ENCODE results near the gene HOXC11. TPM values are rescaled to one million over a fixed set of nuclear protein-coding genes. Genes with fewer than 3 reads are reported as not detected.

The HOXC11 gene
- total and polyA plus RNA-seq, 2 experiments from 2014 or later = not detected

DNA sequence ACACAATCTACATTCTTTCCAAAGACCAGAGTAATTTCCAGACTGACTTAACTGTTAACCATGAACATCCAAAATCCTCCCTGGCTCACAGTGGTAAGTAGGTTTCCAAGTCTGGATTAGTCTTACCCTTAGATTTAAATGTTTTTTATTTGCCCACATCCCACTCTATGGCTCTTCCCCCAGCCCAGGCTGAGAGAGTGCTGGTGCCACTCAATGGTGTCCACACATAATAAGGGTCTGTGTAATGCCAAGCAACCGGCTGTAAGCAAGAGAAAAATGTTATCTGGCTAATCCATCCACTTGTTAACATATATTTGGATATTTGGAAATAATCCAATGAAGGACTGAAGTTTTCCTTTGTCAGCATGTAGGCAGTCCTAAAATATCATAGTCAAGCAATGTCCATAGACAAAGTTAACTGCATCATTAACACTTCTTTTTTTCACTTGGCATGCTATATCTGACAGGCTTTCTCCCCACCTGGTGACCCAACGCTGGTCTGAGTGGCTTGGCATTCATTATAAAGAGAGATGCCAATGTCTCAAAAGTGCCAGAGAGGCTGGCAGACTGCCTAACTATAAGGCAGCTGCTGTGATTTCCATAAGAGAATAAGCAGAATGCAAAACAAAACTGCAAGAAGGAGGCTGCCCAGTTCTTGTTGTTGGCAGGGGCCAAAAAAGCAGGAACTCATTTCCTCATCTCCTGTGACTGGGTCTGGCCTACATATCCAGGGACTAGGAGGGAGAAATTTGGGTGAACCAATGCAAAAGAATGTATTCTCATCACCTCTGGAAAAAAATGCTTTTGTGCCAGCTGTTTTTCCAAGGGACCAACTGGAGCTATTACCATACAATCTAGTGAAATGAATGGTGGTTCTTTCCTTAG is 48.2 kb upstream of the HOXC11 start:
- DNase-seq (ENCODE audit: low spot score) (no peak), ATAC-seq (no peak)
- H3K27me3 ChIP-seq (ENCODE audit: insufficient read depth) = peaks cover 100% of the 10 kb centered on the region
- H2AFZ ChIP-seq = no peak overlapping the region
- no peak overlapping the region for H3K4me2 ChIP-seq
- Mint-ChIP-seq H3K36me3 (ENCODE audit: low read depth) (no peaks in the 10 kb centered on the region), H3K27ac (no peak overlapping the region), H3K4me3 (no peak overlapping the region), H3K27me3 (ENCODE audit: insufficient read depth, low read depth, poor library complexity) (peaks cover 77% of the 10 kb centered on the region), H3K9me3 (no peaks in the 10 kb centered on the region), H3K4me1 (peaks cover 20% of the 10 kb centered on the region)
- H3K27ac ChIP-seq (ENCODE audit: low read depth) = no peak overlapping the region
- H3K4me1 ChIP-seq (ENCODE audit: insufficient read depth) = peaks cover 7% of the 10 kb centered on the region; the same call in 1 of the 2 replicates
- H3F3A ChIP-seq (replicated peaks; ENCODE audit: low read depth) = peaks cover 15% of the 10 kb centered on the region; the same call in 1 of the 2 replicates
- H3K9me2 ChIP-seq (ENCODE audit: insufficient read depth) = no peaks in the 10 kb centered on the region
- no peak overlapping the region for H3K4me3 ChIP-seq
- no peaks in the 10 kb centered on the region for H3K79me2 ChIP-seq (replicated peaks; ENCODE audit: insufficient read depth)
- TF ChIP-seq STAT1 (IDR thresholded peaks at IDR 0.05; ENCODE audit: unreplicated experiment) (no peak), JUNB (IDR thresholded peaks at IDR 0.05; ENCODE audit: unreplicated experiment) (no peak), EZH2phosphoT487 (IDR thresholded peaks at IDR 0.05; ENCODE audit: unreplicated experiment) (no peak), ZNF114 (CRISPR knock-in tag; IDR thresholded peaks at IDR 0.05) (no peak), ZNF331 (CRISPR knock-in tag; IDR thresholded peaks at IDR 0.05; ENCODE audit: low read depth) (no peak), POLR2AphosphoS5 (IDR thresholded peaks at IDR 0.05; ENCODE audit: low read depth) (no peak), CREB1 (CRISPR knock-in tag; IDR thresholded peaks at IDR 0.05; ENCODE audit: low read depth) (no peak), NANOG (IDR thresholded peaks at IDR 0.05; ENCODE audit: borderline replicate concordance) (no peak), EZH2 (IDR thresholded peaks at IDR 0.05; ENCODE audit: low read depth, unreplicated experiment) (no peak)
- TF ChIP-seq, protein P1, sequence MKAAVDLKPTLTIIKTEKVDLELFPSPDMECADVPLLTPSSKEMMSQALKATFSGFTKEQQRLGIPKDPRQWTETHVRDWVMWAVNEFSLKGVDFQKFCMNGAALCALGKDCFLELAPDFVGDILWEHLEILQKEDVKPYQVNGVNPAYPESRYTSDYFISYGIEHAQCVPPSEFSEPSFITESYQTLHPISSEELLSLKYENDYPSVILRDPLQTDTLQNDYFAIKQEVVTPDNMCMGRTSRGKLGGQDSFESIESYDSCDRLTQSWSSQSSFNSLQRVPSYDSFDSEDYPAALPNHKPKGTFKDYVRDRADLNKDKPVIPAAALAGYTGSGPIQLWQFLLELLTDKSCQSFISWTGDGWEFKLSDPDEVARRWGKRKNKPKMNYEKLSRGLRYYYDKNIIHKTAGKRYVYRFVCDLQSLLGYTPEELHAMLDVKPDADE (IDR thresholded peaks at IDR 0.05) = no peak
- TF ChIP-seq, protein P2, sequence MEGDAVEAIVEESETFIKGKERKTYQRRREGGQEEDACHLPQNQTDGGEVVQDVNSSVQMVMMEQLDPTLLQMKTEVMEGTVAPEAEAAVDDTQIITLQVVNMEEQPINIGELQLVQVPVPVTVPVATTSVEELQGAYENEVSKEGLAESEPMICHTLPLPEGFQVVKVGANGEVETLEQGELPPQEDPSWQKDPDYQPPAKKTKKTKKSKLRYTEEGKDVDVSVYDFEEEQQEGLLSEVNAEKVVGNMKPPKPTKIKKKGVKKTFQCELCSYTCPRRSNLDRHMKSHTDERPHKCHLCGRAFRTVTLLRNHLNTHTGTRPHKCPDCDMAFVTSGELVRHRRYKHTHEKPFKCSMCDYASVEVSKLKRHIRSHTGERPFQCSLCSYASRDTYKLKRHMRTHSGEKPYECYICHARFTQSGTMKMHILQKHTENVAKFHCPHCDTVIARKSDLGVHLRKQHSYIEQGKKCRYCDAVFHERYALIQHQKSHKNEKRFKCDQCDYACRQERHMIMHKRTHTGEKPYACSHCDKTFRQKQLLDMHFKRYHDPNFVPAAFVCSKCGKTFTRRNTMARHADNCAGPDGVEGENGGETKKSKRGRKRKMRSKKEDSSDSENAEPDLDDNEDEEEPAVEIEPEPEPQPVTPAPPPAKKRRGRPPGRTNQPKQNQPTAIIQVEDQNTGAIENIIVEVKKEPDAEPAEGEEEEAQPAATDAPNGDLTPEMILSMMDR (conservative IDR thresholded peaks at IDR 0.05; ENCODE audit: low read depth in 2 of 2) = no peak
- TF ChIP-seq, protein P3, sequence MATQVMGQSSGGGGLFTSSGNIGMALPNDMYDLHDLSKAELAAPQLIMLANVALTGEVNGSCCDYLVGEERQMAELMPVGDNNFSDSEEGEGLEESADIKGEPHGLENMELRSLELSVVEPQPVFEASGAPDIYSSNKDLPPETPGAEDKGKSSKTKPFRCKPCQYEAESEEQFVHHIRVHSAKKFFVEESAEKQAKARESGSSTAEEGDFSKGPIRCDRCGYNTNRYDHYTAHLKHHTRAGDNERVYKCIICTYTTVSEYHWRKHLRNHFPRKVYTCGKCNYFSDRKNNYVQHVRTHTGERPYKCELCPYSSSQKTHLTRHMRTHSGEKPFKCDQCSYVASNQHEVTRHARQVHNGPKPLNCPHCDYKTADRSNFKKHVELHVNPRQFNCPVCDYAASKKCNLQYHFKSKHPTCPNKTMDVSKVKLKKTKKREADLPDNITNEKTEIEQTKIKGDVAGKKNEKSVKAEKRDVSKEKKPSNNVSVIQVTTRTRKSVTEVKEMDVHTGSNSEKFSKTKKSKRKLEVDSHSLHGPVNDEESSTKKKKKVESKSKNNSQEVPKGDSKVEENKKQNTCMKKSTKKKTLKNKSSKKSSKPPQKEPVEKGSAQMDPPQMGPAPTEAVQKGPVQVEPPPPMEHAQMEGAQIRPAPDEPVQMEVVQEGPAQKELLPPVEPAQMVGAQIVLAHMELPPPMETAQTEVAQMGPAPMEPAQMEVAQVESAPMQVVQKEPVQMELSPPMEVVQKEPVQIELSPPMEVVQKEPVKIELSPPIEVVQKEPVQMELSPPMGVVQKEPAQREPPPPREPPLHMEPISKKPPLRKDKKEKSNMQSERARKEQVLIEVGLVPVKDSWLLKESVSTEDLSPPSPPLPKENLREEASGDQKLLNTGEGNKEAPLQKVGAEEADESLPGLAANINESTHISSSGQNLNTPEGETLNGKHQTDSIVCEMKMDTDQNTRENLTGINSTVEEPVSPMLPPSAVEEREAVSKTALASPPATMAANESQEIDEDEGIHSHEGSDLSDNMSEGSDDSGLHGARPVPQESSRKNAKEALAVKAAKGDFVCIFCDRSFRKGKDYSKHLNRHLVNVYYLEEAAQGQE (IDR thresholded peaks at IDR 0.05; ENCODE audit: unreplicated experiment) = no peak
- TF ChIP-seq, protein P4, sequence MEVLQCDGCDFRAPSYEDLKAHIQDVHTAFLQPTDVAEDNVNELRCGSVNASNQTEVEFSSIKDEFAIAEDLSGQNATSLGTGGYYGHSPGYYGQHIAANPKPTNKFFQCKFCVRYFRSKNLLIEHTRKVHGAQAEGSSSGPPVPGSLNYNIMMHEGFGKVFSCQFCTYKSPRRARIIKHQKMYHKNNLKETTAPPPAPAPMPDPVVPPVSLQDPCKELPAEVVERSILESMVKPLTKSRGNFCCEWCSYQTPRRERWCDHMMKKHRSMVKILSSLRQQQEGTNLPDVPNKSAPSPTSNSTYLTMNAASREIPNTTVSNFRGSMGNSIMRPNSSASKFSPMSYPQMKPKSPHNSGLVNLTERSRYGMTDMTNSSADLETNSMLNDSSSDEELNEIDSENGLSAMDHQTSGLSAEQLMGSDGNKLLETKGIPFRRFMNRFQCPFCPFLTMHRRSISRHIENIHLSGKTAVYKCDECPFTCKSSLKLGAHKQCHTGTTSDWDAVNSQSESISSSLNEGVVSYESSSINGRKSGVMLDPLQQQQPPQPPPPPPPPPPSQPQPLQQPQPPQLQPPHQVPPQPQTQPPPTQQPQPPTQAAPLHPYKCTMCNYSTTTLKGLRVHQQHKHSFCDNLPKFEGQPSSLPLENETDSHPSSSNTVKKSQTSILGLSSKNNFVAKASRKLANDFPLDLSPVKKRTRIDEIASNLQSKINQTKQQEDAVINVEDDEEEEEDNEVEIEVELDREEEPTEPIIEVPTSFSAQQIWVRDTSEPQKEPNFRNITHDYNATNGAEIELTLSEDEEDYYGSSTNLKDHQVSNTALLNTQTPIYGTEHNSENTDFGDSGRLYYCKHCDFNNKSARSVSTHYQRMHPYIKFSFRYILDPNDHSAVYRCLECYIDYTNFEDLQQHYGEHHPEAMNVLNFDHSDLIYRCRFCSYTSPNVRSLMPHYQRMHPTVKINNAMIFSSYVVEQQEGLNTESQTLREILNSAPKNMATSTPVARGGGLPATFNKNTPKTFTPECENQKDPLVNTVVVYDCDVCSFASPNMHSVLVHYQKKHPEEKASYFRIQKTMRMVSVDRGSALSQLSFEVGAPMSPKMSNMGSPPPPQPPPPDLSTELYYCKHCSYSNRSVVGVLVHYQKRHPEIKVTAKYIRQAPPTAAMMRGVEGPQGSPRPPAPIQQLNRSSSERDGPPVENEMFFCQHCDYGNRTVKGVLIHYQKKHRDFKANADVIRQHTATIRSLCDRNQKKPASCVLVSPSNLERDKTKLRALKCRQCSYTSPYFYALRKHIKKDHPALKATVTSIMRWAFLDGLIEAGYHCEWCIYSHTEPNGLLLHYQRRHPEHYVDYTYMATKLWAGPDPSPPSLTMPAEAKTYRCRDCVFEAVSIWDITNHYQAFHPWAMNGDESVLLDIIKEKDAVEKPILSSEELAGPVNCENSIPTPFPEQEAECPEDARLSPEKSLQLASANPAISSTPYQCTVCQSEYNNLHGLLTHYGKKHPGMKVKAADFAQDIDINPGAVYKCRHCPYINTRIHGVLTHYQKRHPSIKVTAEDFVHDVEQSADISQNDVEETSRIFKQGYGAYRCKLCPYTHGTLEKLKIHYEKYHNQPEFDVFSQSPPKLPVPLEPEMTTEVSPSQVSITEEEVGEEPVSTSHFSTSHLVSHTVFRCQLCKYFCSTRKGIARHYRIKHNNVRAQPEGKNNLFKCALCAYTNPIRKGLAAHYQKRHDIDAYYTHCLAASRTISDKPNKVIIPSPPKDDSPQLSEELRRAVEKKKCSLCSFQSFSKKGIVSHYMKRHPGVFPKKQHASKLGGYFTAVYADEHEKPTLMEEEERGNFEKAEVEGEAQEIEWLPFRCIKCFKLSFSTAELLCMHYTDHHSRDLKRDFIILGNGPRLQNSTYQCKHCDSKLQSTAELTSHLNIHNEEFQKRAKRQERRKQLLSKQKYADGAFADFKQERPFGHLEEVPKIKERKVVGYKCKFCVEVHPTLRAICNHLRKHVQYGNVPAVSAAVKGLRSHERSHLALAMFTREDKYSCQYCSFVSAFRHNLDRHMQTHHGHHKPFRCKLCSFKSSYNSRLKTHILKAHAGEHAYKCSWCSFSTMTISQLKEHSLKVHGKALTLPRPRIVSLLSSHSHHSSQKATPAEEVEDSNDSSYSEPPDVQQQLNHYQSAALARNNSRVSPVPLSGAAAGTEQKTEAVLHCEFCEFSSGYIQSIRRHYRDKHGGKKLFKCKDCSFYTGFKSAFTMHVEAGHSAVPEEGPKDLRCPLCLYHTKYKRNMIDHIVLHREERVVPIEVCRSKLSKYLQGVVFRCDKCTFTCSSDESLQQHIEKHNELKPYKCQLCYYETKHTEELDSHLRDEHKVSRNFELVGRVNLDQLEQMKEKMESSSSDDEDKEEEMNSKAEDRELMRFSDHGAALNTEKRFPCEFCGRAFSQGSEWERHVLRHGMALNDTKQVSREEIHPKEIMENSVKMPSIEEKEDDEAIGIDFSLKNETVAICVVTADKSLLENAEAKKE (CRISPR knock-in tag; IDR thresholded peaks at IDR 0.05) = no peak
- H4K20me1 ChIP-seq (replicated peaks; ENCODE audit: insufficient read depth) = peaks cover 24% of the 10 kb centered on the region
- H3K36me3 ChIP-seq (ENCODE audit: insufficient read depth) = no peaks in the 10 kb centered on the region

Measured in GM23338 (cell line).